Activated naive CD8-positive, alpha-beta T cell treated with anti-CD3 and anti-CD28 coated beads, Interleukin-2, amount 10 ng/mL, durations not matched to agents 7 days and 5 days (primary cell): Measurements from ENCODE around the gene LAMP5. TPM values are rescaled to one million over a fixed set of nuclear protein-coding genes. Genes with fewer than 3 reads are reported as not detected.

Source experiments
- ATAC-seq: fragments of 150-1000 bp; cut with Tn5 transposase; one replicate; pipeline ENCODE4 v1.10.0; 2021; ENCODE audit warnings: low read depth, moderate library complexity
- POLR2A ChIA-PET: fragments of 350-600 bp; sonication (Branson Sonifier 250); formaldehyde crosslinking; loops from one replicate; lab custom pipeline; 2021; ENCODE audit warnings: antibody characterized with exemption; lab: Charles Lee
- DNase-seq: peaks from one replicate; pipeline ENCODE4 v3.0.0; 2021
- H3K27ac Mint-ChIP-seq: one replicate; pipeline ENCODE4 v1.8.0; 2022; ENCODE audit warnings: mild to moderate bottlenecking, mixed read lengths
- H3K27me3 Mint-ChIP-seq: one replicate; pipeline ENCODE4 v1.8.0; 2022; ENCODE audit warnings: mild to moderate bottlenecking, moderate library complexity, mixed read lengths
- H3K36me3 Mint-ChIP-seq: one replicate; pipeline ENCODE4 v1.8.0; 2021; ENCODE audit warnings: mild to moderate bottlenecking, mixed read lengths
- H3K4me1 Mint-ChIP-seq: one replicate; pipeline ENCODE4 v1.8.0; 2021; ENCODE audit warnings: mixed read lengths
- H3K4me3 Mint-ChIP-seq: one replicate; pipeline ENCODE4 v1.8.0; 2022; ENCODE audit warnings: mild to moderate bottlenecking, moderate library complexity, mixed read lengths
- H3K9me3 Mint-ChIP-seq: one replicate; pipeline ENCODE4 v1.8.0; 2021; ENCODE audit warnings: mixed read lengths
- total RNA-seq, 2 experiments: library from RNA; stranded (reverse); gene quantifications; one replicate each; pipeline ENCODE4 v1.2.3, GENCODE V29; 2021

LAMP5 gene
- total RNA-seq = not detected

- ATAC-seq = no peak
- Mint-ChIP-seq H3K9me3 (no peaks in the 10 kb centered on the region), H3K4me1 (peaks cover 3% of the 10 kb centered on the region), H3K27me3 (peaks cover 74% of the 10 kb centered on the region), H3K36me3 (peaks cover 2% of the 10 kb centered on the region), H3K27ac (no peak within 1 kb of the TSS), H3K4me3 (no peak within 1 kb of the TSS)
- no peak for DNase-seq
- POLR2A ChIA-PET = no interaction called here
Measured at GRCh38 chr20:9514461-9515213, at the start of gene LAMP5. Gene LAMP5 (plus strand): TSS chr20:9514590. CDS start chr20:9514853, 263 bp downstream.

GRCh38 chr20:9467995-9468394, 46.4 kb upstream of the LAMP5 start:
- DNase-seq = no peak
- H3K4me1 Mint-ChIP-seq = no peaks in the 10 kb centered on the region
- H3K36me3 Mint-ChIP-seq = no peaks in the 10 kb centered on the region
- H3K9me3 Mint-ChIP-seq = peaks cover 2% of the 10 kb centered on the region
- POLR2A ChIA-PET = no interaction called here
- H3K27ac Mint-ChIP-seq = no peak overlapping the region
- ATAC-seq = no peak
- H3K27me3 Mint-ChIP-seq = no peaks in the 10 kb centered on the region
- H3K4me3 Mint-ChIP-seq = no peak overlapping the region

GRCh38 chr20:9474835-9475415, 39.5 kb upstream of the LAMP5 start:
- no peaks in the 10 kb centered on the region for H3K36me3 Mint-ChIP-seq
- H3K27me3 Mint-ChIP-seq = no peaks in the 10 kb centered on the region
- H3K27ac Mint-ChIP-seq = no peak overlapping the region
- H3K4me3 Mint-ChIP-seq = no peak overlapping the region
- ATAC-seq (no peak), DNase-seq (no peak)
- POLR2A ChIA-PET = no interaction called here
- no peaks in the 10 kb centered on the region for H3K4me1 Mint-ChIP-seq
- H3K9me3 Mint-ChIP-seq = no peaks in the 10 kb centered on the region

GRCh38 chr20:9475456-9475855, 38.9 kb upstream of the LAMP5 start:
- ATAC-seq (no peak), DNase-seq (no peak)
- H3K36me3 Mint-ChIP-seq = no peaks in the 10 kb centered on the region
- POLR2A ChIA-PET = no interaction called here
- H3K4me1 Mint-ChIP-seq = no peaks in the 10 kb centered on the region
- no peaks in the 10 kb centered on the region for H3K27me3 Mint-ChIP-seq
- no peaks in the 10 kb centered on the region for H3K9me3 Mint-ChIP-seq
- H3K27ac Mint-ChIP-seq = no peak overlapping the region
- H3K4me3 Mint-ChIP-seq = no peak overlapping the region

- DNase-seq (no peak), ATAC-seq (no peak)
- no peaks in the 10 kb centered on the region for H3K27me3 Mint-ChIP-seq
- H3K9me3 Mint-ChIP-seq = no peaks in the 10 kb centered on the region
- no peak overlapping the region for H3K4me3 Mint-ChIP-seq
- no peak overlapping the region for H3K27ac Mint-ChIP-seq
- H3K4me1 Mint-ChIP-seq = no peaks in the 10 kb centered on the region
- H3K36me3 Mint-ChIP-seq = no peaks in the 10 kb centered on the region
- POLR2A ChIA-PET = no interaction called here
Measured at GRCh38 chr20:9476174-9476573, 38.2 kb upstream of the LAMP5 start.

GRCh38 chr20:9476637-9477036, 37.8 kb upstream of the LAMP5 start:
- H3K36me3 Mint-ChIP-seq = no peaks in the 10 kb centered on the region
- no peaks in the 10 kb centered on the region for H3K4me1 Mint-ChIP-seq
- DNase-seq (no peak), ATAC-seq (no peak)
- POLR2A ChIA-PET = no interaction called here
- no peak overlapping the region for H3K4me3 Mint-ChIP-seq
- H3K27ac Mint-ChIP-seq = no peak overlapping the region
- H3K27me3 Mint-ChIP-seq = no peaks in the 10 kb centered on the region
- H3K9me3 Mint-ChIP-seq = no peaks in the 10 kb centered on the region

GRCh38 chr20:9478771-9479170, 35.6 kb upstream of the LAMP5 start:
- no peaks in the 10 kb centered on the region for H3K4me1 Mint-ChIP-seq
- no peak overlapping the region for H3K4me3 Mint-ChIP-seq
- no peaks in the 10 kb centered on the region for H3K27me3 Mint-ChIP-seq
- no peaks in the 10 kb centered on the region for H3K9me3 Mint-ChIP-seq
- no peak overlapping the region for H3K27ac Mint-ChIP-seq
- no peaks in the 10 kb centered on the region for H3K36me3 Mint-ChIP-seq
- ATAC-seq (no peak), DNase-seq (no peak)
- POLR2A ChIA-PET = no interaction called here

- Mint-ChIP-seq H3K9me3 (no peaks in the 10 kb centered on the region), H3K4me3 (no peak overlapping the region), H3K36me3 (no peaks in the 10 kb centered on the region), H3K27me3 (no peaks in the 10 kb centered on the region), H3K27ac (no peak overlapping the region), H3K4me1 (no peaks in the 10 kb centered on the region)
- ATAC-seq (no peak), DNase-seq (no peak)
- POLR2A ChIA-PET = no interaction called here
Measured at GRCh38 chr20:9480066-9480465, 34.3 kb upstream of the LAMP5 start.

GRCh38 chr20:9482180-9482579, 32.2 kb upstream of the LAMP5 start:
- Mint-ChIP-seq H3K4me1 (no peaks in the 10 kb centered on the region), H3K4me3 (no peak overlapping the region), H3K27me3 (no peaks in the 10 kb centered on the region), H3K27ac (no peak overlapping the region), H3K9me3 (no peaks in the 10 kb centered on the region), H3K36me3 (no peaks in the 10 kb centered on the region)
- ATAC-seq (no peak), DNase-seq (no peak)
- POLR2A ChIA-PET = no interaction called here

- no peak for ATAC-seq
Measured at GRCh38 chr20:9483131-9483530, 31.3 kb upstream of the LAMP5 start.

GRCh38 chr20:9485614-9486340, 28.6 kb upstream of the LAMP5 start:
- no peaks in the 10 kb centered on the region for H3K27me3 Mint-ChIP-seq
- ATAC-seq (no peak), DNase-seq (no peak)
- H3K27ac Mint-ChIP-seq = no peak overlapping the region
- POLR2A ChIA-PET = no interaction called here
- H3K4me1 Mint-ChIP-seq = no peaks in the 10 kb centered on the region
- no peaks in the 10 kb centered on the region for H3K36me3 Mint-ChIP-seq
- no peaks in the 10 kb centered on the region for H3K9me3 Mint-ChIP-seq
- H3K4me3 Mint-ChIP-seq = no peak overlapping the region

More at GRCh38 chr20:9483131-9483530, 31.3 kb upstream of the LAMP5 start:
- no peaks in the 10 kb centered on the region for H3K4me1 Mint-ChIP-seq
- no peaks in the 10 kb centered on the region for H3K9me3 Mint-ChIP-seq
- POLR2A ChIA-PET = no interaction called here
- DNase-seq = no peak
- H3K4me3 Mint-ChIP-seq = no peak overlapping the region
- H3K36me3 Mint-ChIP-seq = no peaks in the 10 kb centered on the region
- no peaks in the 10 kb centered on the region for H3K27me3 Mint-ChIP-seq
- H3K27ac Mint-ChIP-seq = no peak overlapping the region

GRCh38 chr20:9487231-9487630, 27.2 kb upstream of the LAMP5 start:
- Mint-ChIP-seq H3K9me3 (no peaks in the 10 kb centered on the region), H3K4me3 (no peak overlapping the region), H3K4me1 (no peaks in the 10 kb centered on the region), H3K27me3 (no peaks in the 10 kb centered on the region), H3K36me3 (no peaks in the 10 kb centered on the region), H3K27ac (no peak overlapping the region)
- POLR2A ChIA-PET = no interaction called here
- ATAC-seq (no peak), DNase-seq (no peak)

GRCh38 chr20:9488063-9488462, 26.3 kb upstream of the LAMP5 start:
- no peak overlapping the region for H3K27ac Mint-ChIP-seq
- no peaks in the 10 kb centered on the region for H3K27me3 Mint-ChIP-seq
- POLR2A ChIA-PET = no interaction called here
- no peaks in the 10 kb centered on the region for H3K4me1 Mint-ChIP-seq
- ATAC-seq (no peak), DNase-seq (no peak)
- H3K4me3 Mint-ChIP-seq = no peak overlapping the region
- no peaks in the 10 kb centered on the region for H3K36me3 Mint-ChIP-seq
- no peaks in the 10 kb centered on the region for H3K9me3 Mint-ChIP-seq

GRCh38 chr20:9490161-9490560, 24.2 kb upstream of the LAMP5 start:
- no peaks in the 10 kb centered on the region for H3K27me3 Mint-ChIP-seq
- DNase-seq = no peak
- ATAC-seq = no peak
- H3K9me3 Mint-ChIP-seq = no peaks in the 10 kb centered on the region
- H3K4me3 Mint-ChIP-seq = no peak overlapping the region
- H3K4me1 Mint-ChIP-seq = no peaks in the 10 kb centered on the region
- POLR2A ChIA-PET = no interaction called here
- H3K36me3 Mint-ChIP-seq = no peaks in the 10 kb centered on the region
- no peak overlapping the region for H3K27ac Mint-ChIP-seq
